Measurements from ENCODE around the gene MED12L.
A peak's percentile ranks its signal among the peaks of the same experiment; 100 is the strongest.

DNA sequence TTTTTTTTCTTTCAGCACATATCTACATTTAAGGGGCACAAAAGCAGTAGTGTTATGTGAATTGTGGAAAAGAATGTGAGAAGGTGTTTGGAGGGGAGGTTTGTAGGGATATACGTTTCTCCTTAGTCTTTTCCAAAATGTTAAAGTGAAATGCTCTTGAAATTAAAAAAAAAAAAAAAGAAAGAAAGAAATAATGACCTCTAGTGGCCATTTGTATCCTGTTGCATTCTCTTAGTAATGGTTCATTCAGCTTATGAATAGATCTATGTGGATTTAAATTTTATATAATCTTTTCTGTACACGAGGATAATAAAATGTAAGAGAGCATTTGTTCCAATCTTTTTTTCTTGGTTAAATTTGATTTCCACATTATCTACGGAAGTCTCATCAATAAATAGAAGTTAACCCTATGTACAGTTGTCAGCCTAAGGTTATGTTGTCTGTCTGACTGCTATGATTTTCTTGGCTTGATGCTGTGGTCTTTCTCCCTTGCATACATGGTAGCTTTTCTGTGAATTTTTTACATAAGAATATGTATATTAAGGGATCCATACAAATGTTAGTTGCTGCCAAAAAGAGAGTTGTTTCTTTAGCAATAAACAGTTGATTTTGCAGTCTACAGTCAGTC, 242.2 kb downstream of the MED12L start:
- peak; percentile 56 for TF ChIP-seq CTCF (IDR thresholded peaks at IDR 0.05; ENCODE audit: low read length)
- no peak for TF ChIP-seq EZH2phosphoT487 (IDR thresholded peaks at IDR 0.05; ENCODE audit: low read length)
- no peak for TF ChIP-seq EZH2 (optimal IDR thresholded peaks at IDR 0.05; ENCODE audit: low read depth, low read length)
